Aorta (tissue), 5 donors: Measurements from ENCODE around the gene EFCAB10. TPM values are rescaled to one million over a fixed set of nuclear protein-coding genes. Genes with fewer than 3 reads are reported as not detected.

ENCODE experiments used
- ATAC-seq: fragments of 200-7000 bp; cut with Tn5 transposase; one replicate; pipeline ENCODE4 v1.9.1; 2022; ENCODE audit warnings: moderate library complexity; ENCODE audit not compliant: low FRiP score
- DNase-seq, 2 donors: peaks; one replicate each; pipeline ENCODE4 v3.0.0-alpha.2; 2020
- H3K27ac ChIP-seq, 2 donors: one replicate each; pipeline ENCODE4 v1.5.1; 2013; ENCODE audit warnings: low read length in 2 of 2, mild to moderate bottlenecking in 2 of 2, moderate library complexity in 2 of 2, control low read depth in 1 of 2, inconsistent platforms in 1 of 2, low read depth in 1 of 2
- H3K27me3 ChIP-seq, 2 donors: one replicate each; pipeline ENCODE4 v1.6.1; 2013; ENCODE audit warnings: control low read depth in 1 of 2, low read length in 1 of 2, mild to moderate bottlenecking in 1 of 2, moderate library complexity in 1 of 2; ENCODE audit not compliant: insufficient read depth in 2 of 2, control insufficient read depth in 1 of 2
- H3K36me3 ChIP-seq, 2 donors: one replicate each; pipeline ENCODE4 v1.6.1; 2013; ENCODE audit warnings: control low read depth in 1 of 2, low read length in 1 of 2, mild to moderate bottlenecking in 1 of 2; ENCODE audit not compliant: insufficient read depth in 2 of 2, control insufficient read depth in 1 of 2
- H3K4me1 ChIP-seq, 2 donors: one replicate each; pipeline ENCODE4 v1.6.1; 2013; ENCODE audit warnings: low read length in 2 of 2, control low read depth in 1 of 2, mild to moderate bottlenecking in 1 of 2, moderate library complexity in 1 of 2; ENCODE audit not compliant: insufficient read depth in 2 of 2, control insufficient read depth in 1 of 2
- H3K4me3 ChIP-seq, 2 donors: one replicate each; pipeline ENCODE4 v1.5.1; 2013; ENCODE audit warnings: low read length in 2 of 2, control low read depth in 1 of 2, mild to moderate bottlenecking in 1 of 2
- H3K9me3 ChIP-seq: one replicate; pipeline ENCODE4 v1.6.1; 2013; ENCODE audit warnings: mild to moderate bottlenecking, low read length; ENCODE audit not compliant: control insufficient read depth
- WGBS, 2 donors: extraction: QIAGEN DNeasy Blood & Tissue Kit; methylation state at CpG; one replicate each; pipeline ENCODE4 v1.1.7; 2013; 5-methylcytosine and 5-hydroxymethylcytosine counted together
- intact Hi-C, 2 donors: fragments of 100-400 bp; cut with DNase I; formaldehyde crosslinking; loops; one replicate each; pipeline versions ENCODE4 v1.14.2 to v1.15.0; 2022
- long read RNA-seq, 2 donors: library from polyadenylated mRNA; unstranded; transcript quantifications; one replicate each; pipeline ENCODE4 v2.0.0, GENCODE V29; 2020 to 2021
- polyA plus RNA-seq, 2 donors: library from polyadenylated mRNA; stranded (reverse); fragments of 200-250 nt; gene quantifications; one replicate each; pipeline ENCODE4 v1.2.3, GENCODE V29; 2013
- total RNA-seq, 2 donors: library from RNA; stranded (reverse); fragmentation: NEBNext Ultra II Directional; extraction: Animal tissue kit (Norgen Biotek cat#: 25700); gene quantifications; one replicate each; pipeline ENCODE4 v1.2.1, GENCODE V29; 2021
- donor health status: healthy with polysubstance abuse.
- donor health status: Bipolar disorder and iron deficiency.
- donor health status: DM: no; HTN: no; CAD: no.
- donor health status: DM: no; HTN: no; CAD: no.
- donor health status: DM: yes; HTN: yes; CAD: no.

The EFCAB10 gene
- not detected for total RNA-seq
- not detected for polyA plus RNA-seq
- long read RNA-seq, donor 1 = 0 reads
- long read RNA-seq, donor 2 = 0 reads

GRCh38 chr7:105581066-105581811, at the start of gene EFCAB10:
EFCAB10 (minus strand) TSS chr7:105581493; CDS start chr7:105581463, 30 bp downstream.
- intact Hi-C loops = no loop called here
- Histone ChIP-seq H3K9me3 (no peaks in the 10 kb centered on the region), H3K36me3 (no peaks in the 10 kb centered on the region), H3K27ac (no peak within 1 kb of the TSS), H3K27me3 (no peaks in the 10 kb centered on the region), H3K4me1 (no peaks in the 10 kb centered on the region), H3K4me3 (no peak within 1 kb of the TSS)
- 10 to 11% methylated on average over 36 of the region's 36 CpGs for WGBS, 2 donors
- DNase-seq = peak; percentile 59 to 80
- no peak for ATAC-seq

- H3K4me1 ChIP-seq = no peaks in the 10 kb centered on the region
- no peaks in the 10 kb centered on the region for H3K9me3 ChIP-seq
- 93 to 94% methylated on average over 2 of the region's 2 CpGs for WGBS, 2 donors
- H3K27me3 ChIP-seq = no peaks in the 10 kb centered on the region
- H3K36me3 ChIP-seq = peaks cover 0 to 5% of the 10 kb centered on the region in 2 donors
- H3K27ac ChIP-seq = no peak overlapping the region
- H3K4me3 ChIP-seq = no peak overlapping the region
- intact Hi-C loops = no loop called here
- DNase-seq (no peak), ATAC-seq (no peak)
Measured at GRCh38 chr7:105625986-105626385, 44.7 kb upstream of the EFCAB10 start.

GRCh38 chr7:105623906-105624305, 42.6 kb upstream of the EFCAB10 start:
- peaks cover 0 to 5% of the 10 kb centered on the region in 2 donors for H3K36me3 ChIP-seq
- H3K4me3 ChIP-seq = no peak overlapping the region
- H3K27me3 ChIP-seq = no peaks in the 10 kb centered on the region
- ATAC-seq (no peak), DNase-seq (no peak)
- H3K4me1 ChIP-seq = no peaks in the 10 kb centered on the region
- 94 to 96% methylated on average over 15 of the region's 15 CpGs for WGBS, 2 donors
- no peaks in the 10 kb centered on the region for H3K9me3 ChIP-seq
- intact Hi-C loops = no loop called here
- H3K27ac ChIP-seq = no peak overlapping the region

GRCh38 chr7:105623378-105623777, 42.1 kb upstream of the EFCAB10 start:
- 91 to 93% methylated on average over 5 of the region's 5 CpGs for WGBS, 2 donors
- H3K27me3 ChIP-seq = no peaks in the 10 kb centered on the region
- no peaks in the 10 kb centered on the region for H3K9me3 ChIP-seq
- intact Hi-C loops = no loop called here
- ATAC-seq (no peak), DNase-seq (no peak)
- H3K4me1 ChIP-seq = no peaks in the 10 kb centered on the region
- H3K4me3 ChIP-seq = no peak overlapping the region
- peaks cover 0 to 5% of the 10 kb centered on the region in 2 donors for H3K36me3 ChIP-seq
- no peak overlapping the region for H3K27ac ChIP-seq

- no peaks in the 10 kb centered on the region for H3K9me3 ChIP-seq
- no peaks in the 10 kb centered on the region for H3K27me3 ChIP-seq
- H3K4me3 ChIP-seq = no peak overlapping the region
- no peak for ATAC-seq
- H3K36me3 ChIP-seq = peaks cover 0 to 5% of the 10 kb centered on the region in 2 donors
- H3K4me1 ChIP-seq = no peaks in the 10 kb centered on the region
- 76 to 79% methylated on average over 15 of the region's 15 CpGs for WGBS, 2 donors
- H3K27ac ChIP-seq = no peak overlapping the region
- intact Hi-C loops = no loop called here
- no peak for DNase-seq
Measured at GRCh38 chr7:105622106-105622731, 40.9 kb upstream of the EFCAB10 start.

- no peak overlapping the region for H3K27ac ChIP-seq
- H3K36me3 ChIP-seq = peaks cover 0 to 5% of the 10 kb centered on the region in 2 donors
- DNase-seq (peak; percentile 50 to 58), ATAC-seq (peak; percentile 50)
- no peaks in the 10 kb centered on the region for H3K4me1 ChIP-seq
- no peaks in the 10 kb centered on the region for H3K27me3 ChIP-seq
- 8 to 11% methylated on average over 3 of the region's 3 CpGs for WGBS, 2 donors
- no peak overlapping the region for H3K4me3 ChIP-seq
- intact Hi-C loops = no loop called here
- no peaks in the 10 kb centered on the region for H3K9me3 ChIP-seq
Measured at GRCh38 chr7:105621617-105622016, 40.3 kb upstream of the EFCAB10 start.

- H3K27me3 ChIP-seq = no peaks in the 10 kb centered on the region
- H3K4me3 ChIP-seq = no peak overlapping the region
- H3K4me1 ChIP-seq = no peaks in the 10 kb centered on the region
- H3K36me3 ChIP-seq = peaks cover 0 to 2% of the 10 kb centered on the region in 2 donors
- ATAC-seq = no peak
- WGBS, 2 donors = 32 to 33% methylated on average over 2 of the region's 2 CpGs
- intact Hi-C loops = no loop called here
- H3K9me3 ChIP-seq = no peaks in the 10 kb centered on the region
- H3K27ac ChIP-seq = no peak overlapping the region
- DNase-seq = no peak
Measured at GRCh38 chr7:105621176-105621575, 39.9 kb upstream of the EFCAB10 start.

- WGBS, 2 donors = 96 to 98% methylated on average over 4 of the region's 4 CpGs
- no peak for ATAC-seq
- Histone ChIP-seq H3K27me3 (no peaks in the 10 kb centered on the region), H3K27ac (no peak overlapping the region), H3K4me1 (no peaks in the 10 kb centered on the region), H3K9me3 (no peaks in the 10 kb centered on the region), H3K4me3 (no peak overlapping the region), H3K36me3 (peaks cover 0 to 2% of the 10 kb centered on the region in 2 donors)
- intact Hi-C loops = no loop called here
- peak in 1 of 2 donors; percentile 14 for DNase-seq
Measured at GRCh38 chr7:105619590-105619989, 38.3 kb upstream of the EFCAB10 start.

- no peaks in the 10 kb centered on the region for H3K36me3 ChIP-seq
- intact Hi-C loops = no loop called here
- WGBS, 2 donors = 88 to 91% methylated on average over 5 of the region's 5 CpGs
- H3K4me3 ChIP-seq = no peak overlapping the region
- H3K4me1 ChIP-seq = no peaks in the 10 kb centered on the region
- H3K27me3 ChIP-seq = no peaks in the 10 kb centered on the region
- H3K27ac ChIP-seq = no peak overlapping the region
- peak in 1 of 2 donors; percentile 26 for DNase-seq
- no peaks in the 10 kb centered on the region for H3K9me3 ChIP-seq
- ATAC-seq = no peak
Measured at GRCh38 chr7:105618016-105618296, 36.7 kb upstream of the EFCAB10 start.
